ENCODE measurements around the gene TTC7B. TPM values are rescaled to one million over a fixed set of nuclear protein-coding genes. Genes with fewer than 3 reads are reported as not detected.

TTC7B gene
- polyA plus RNA-seq, 1 donor = 43.7 TPM

- DNase-seq = no peak
These were observed 222.8 kb downstream of the TTC7B start for GRCh38 chr14:90593254-90594040.

GRCh38 chr14:90592655-90593054, 223.6 kb downstream of the TTC7B start:
- no peak for DNase-seq

GRCh38 chr14:90587918-90588317, 228.3 kb downstream of the TTC7B start:
- no peak for DNase-seq

GRCh38 chr14:90587252-90587910, 228.8 kb downstream of the TTC7B start:
- no peak for DNase-seq

GRCh38 chr14:90585106-90585505, 231.1 kb downstream of the TTC7B start:
- no peak for DNase-seq

- DNase-seq = no peak
These were observed 232.2 kb downstream of the TTC7B start for GRCh38 chr14:90583916-90584605.

GRCh38 chr14:90583427-90583826, 232.8 kb downstream of the TTC7B start:
- no peak for DNase-seq

GRCh38 chr14:90582166-90582565, 234.1 kb downstream of the TTC7B start:
- no peak for DNase-seq

GRCh38 chr14:90581745-90582144, 234.5 kb downstream of the TTC7B start:
- DNase-seq = no peak

- DNase-seq = no peak
These were observed 235.6 kb downstream of the TTC7B start for GRCh38 chr14:90580377-90581335.

- DNase-seq = no peak
These were observed 236.4 kb downstream of the TTC7B start for GRCh38 chr14:90579816-90580215.

GRCh38 chr14:90579088-90579487, 237.1 kb downstream of the TTC7B start:
- no peak for DNase-seq

GRCh38 chr14:90578283-90578985, 237.8 kb downstream of the TTC7B start:
- DNase-seq = peak; percentile 30

GRCh38 chr14:90577661-90578282, 238.5 kb downstream of the TTC7B start:
- no peak for DNase-seq

GRCh38 chr14:90576981-90577660, 239.1 kb downstream of the TTC7B start:
- DNase-seq = no peak

- DNase-seq = no peak
These were observed 239.6 kb downstream of the TTC7B start for GRCh38 chr14:90576581-90576980.

GRCh38 chr14:90575781-90576180, 240.4 kb downstream of the TTC7B start:
- no peak for DNase-seq

GRCh38 chr14:90575336-90575735, 240.9 kb downstream of the TTC7B start:
- DNase-seq = no peak

- no peak for DNase-seq
These were observed 241.8 kb downstream of the TTC7B start for GRCh38 chr14:90574188-90575131.
